ENCODE data around the gene RBM33. TPM values are rescaled to one million over a fixed set of nuclear protein-coding genes. Genes with fewer than 3 reads are reported as not detected.

The RBM33 gene
- total and polyA plus RNA-seq, 4 experiments from 2014 or later, result 17.2 to 167 (median 113) TPM

- Mint-ChIP-seq H3K4me1 (peaks cover 33 to 66% (median 48%) of the 10 kb centered on the region in 4 donors), H3K4me3 (peak overlapping the region; percentile 67 to 91 (median 77)), H3K9me3 (no peaks in the 10 kb centered on the region), H3K36me3 (peaks cover 17 to 62% of the 10 kb centered on the region in 2 donors), H3K27me3 (no peaks in the 10 kb centered on the region), H3K27ac (peak overlapping the region; percentile 87 to 96 (median 93))
- intact Hi-C loops (cut with micrococcal nuclease), result loop anchor here (1.0 kb wide), 1 partner anchor 836 kb away; no protein-coding TSS in a partner anchor
- POLR2A ChIA-PET (ENCODE audit: partially characterized antibody), result interaction anchor here (1.0 to 1.6 kb wide), 2 partner anchors 13 to 165 kb away, joined by 3 read pairs; no protein-coding TSS in a partner anchor
- Histone ChIP-seq H3K27ac (ENCODE audit: low read depth, low read length) (peak overlapping the region; percentile 51), H3K36me3 (ENCODE audit: insufficient read depth, low read length) (peaks cover 25% of the 10 kb centered on the region), H3K9me3 (ENCODE audit: control insufficient read depth in 1 of 2, low read length in 2 of 2) (no peaks in the 10 kb centered on the region), H3K4me1 (ENCODE audit: insufficient read depth, low read length) (peaks cover 36% of the 10 kb centered on the region), H3K4me3 (ENCODE audit: low read length in 2 of 2) (peak overlapping the region in 1 of 2 donors; percentile 11), H3K27me3 (ENCODE audit: insufficient read depth, low read length) (no peaks in the 10 kb centered on the region)
- CTCF ChIA-PET (ENCODE audit: partially characterized antibody), result interaction anchor here (4.2 kb wide), 1 partner anchor 166 kb away, joined by 28 read pairs; no protein-coding TSS in a partner anchor
- DNase-seq, result peak; percentile 40 to 68 (median 60)
Observed at GRCh38 chr7:155763691-155764437, 119.4 kb downstream of the RBM33 start.

GRCh38 chr7:155764438-155764793, 120.0 kb downstream of the RBM33 start:
- Mint-ChIP-seq H3K27me3 (no peaks in the 10 kb centered on the region), H3K4me1 (peaks cover 33 to 66% (median 48%) of the 10 kb centered on the region in 4 donors), H3K4me3 (peak overlapping the region; percentile 67 to 91 (median 77)), H3K36me3 (peaks cover 22 to 63% of the 10 kb centered on the region in 2 donors), H3K27ac (peak overlapping the region; percentile 87 to 96 (median 93)), H3K9me3 (no peaks in the 10 kb centered on the region)
- no peaks in the 10 kb centered on the region for H3K9me3 ChIP-seq (ENCODE audit: control insufficient read depth in 1 of 2, low read length in 2 of 2)
- intact Hi-C loops (cut with micrococcal nuclease), result loop anchor here (1.0 kb wide), 1 partner anchor 836 kb away; no protein-coding TSS in a partner anchor
- peak overlapping the region; percentile 51 for H3K27ac ChIP-seq (ENCODE audit: low read depth, low read length)
- peaks cover 36% of the 10 kb centered on the region for H3K4me1 ChIP-seq (ENCODE audit: insufficient read depth, low read length)
- peaks cover 30% of the 10 kb centered on the region for H3K36me3 ChIP-seq (ENCODE audit: insufficient read depth, low read length)
- no peak overlapping the region for H3K4me3 ChIP-seq (ENCODE audit: low read length in 2 of 2)
- peak in 3 of 5 donors; percentile 19 to 61 (median 39) for DNase-seq
- ChIA-PET CTCF (ENCODE audit: partially characterized antibody) (interaction anchor here (4.2 kb wide), 1 partner anchor 166 kb away, joined by 28 read pairs; no protein-coding TSS in a partner anchor), POLR2A (ENCODE audit: partially characterized antibody) (interaction anchor here (1.0 to 1.6 kb wide), 2 partner anchors 13 to 166 kb away, joined by 3 read pairs; no protein-coding TSS in a partner anchor)
- no peaks in the 10 kb centered on the region for H3K27me3 ChIP-seq (ENCODE audit: insufficient read depth, low read length)

- Mint-ChIP-seq H3K27me3 (no peaks in the 10 kb centered on the region), H3K9me3 (no peaks in the 10 kb centered on the region), H3K27ac (peak overlapping the region in 4 of 7 donors; percentile 55 to 88 (median 74)), H3K36me3 (peaks cover 28 to 65% of the 10 kb centered on the region in 2 donors), H3K4me1 (peaks cover 31 to 57% (median 45%) of the 10 kb centered on the region in 4 donors), H3K4me3 (peak overlapping the region in 1 of 8 donors; percentile 44)
- DNase-seq, result no peak
- intact Hi-C loops (cut with micrococcal nuclease), result no loop called here
- Histone ChIP-seq H3K36me3 (ENCODE audit: insufficient read depth, low read length) (peaks cover 41% of the 10 kb centered on the region), H3K4me1 (ENCODE audit: insufficient read depth, low read length) (peaks cover 36% of the 10 kb centered on the region), H3K27me3 (ENCODE audit: insufficient read depth, low read length) (no peaks in the 10 kb centered on the region), H3K9me3 (ENCODE audit: control insufficient read depth in 1 of 2, low read length in 2 of 2) (no peaks in the 10 kb centered on the region), H3K27ac (ENCODE audit: low read depth, low read length) (no peak overlapping the region), H3K4me3 (ENCODE audit: low read length in 2 of 2) (no peak overlapping the region)
- POLR2A ChIA-PET (ENCODE audit: partially characterized antibody), result no interaction called here
- CTCF ChIA-PET (ENCODE audit: partially characterized antibody), result interaction anchor here (2.6 to 11.0 kb wide), 4 partner anchors 7 to 168 kb away, joined by 9 to 214 read pairs (median 12); no protein-coding TSS in a partner anchor
Observed at GRCh38 chr7:155765458-155765857, 121.0 kb downstream of the RBM33 start.

GRCh38 chr7:155766386-155766785, 121.9 kb downstream of the RBM33 start:
- Histone ChIP-seq H3K4me1 (ENCODE audit: insufficient read depth, low read length) (peaks cover 36% of the 10 kb centered on the region), H3K4me3 (ENCODE audit: low read length in 2 of 2) (no peak overlapping the region), H3K27ac (ENCODE audit: low read depth, low read length) (no peak overlapping the region), H3K27me3 (ENCODE audit: insufficient read depth, low read length) (no peaks in the 10 kb centered on the region), H3K9me3 (ENCODE audit: control insufficient read depth in 1 of 2, low read length in 2 of 2) (no peaks in the 10 kb centered on the region), H3K36me3 (ENCODE audit: insufficient read depth, low read length) (peaks cover 49% of the 10 kb centered on the region)
- ChIA-PET CTCF (ENCODE audit: partially characterized antibody) (interaction anchor here (1.0 to 11.0 kb wide), 11 partner anchors 8 to 169 kb away, joined by 3 to 214 read pairs (median 7); no protein-coding TSS in a partner anchor), POLR2A (ENCODE audit: partially characterized antibody) (interaction anchor here (0.7 to 1.1 kb wide), 2 partner anchors 122 to 168 kb away, joined by 3 read pairs; partner anchors contain the start of gene RBM33)
- no peaks in the 10 kb centered on the region for H3K9me3 Mint-ChIP-seq
- peaks cover 36 to 69% of the 10 kb centered on the region in 2 donors for H3K36me3 Mint-ChIP-seq
- H3K27me3 Mint-ChIP-seq, result no peaks in the 10 kb centered on the region
- no peak for DNase-seq
- H3K27ac Mint-ChIP-seq, result peak overlapping the region in 1 of 7 donors; percentile 23
- peaks cover 30 to 47% (median 38%) of the 10 kb centered on the region in 4 donors for H3K4me1 Mint-ChIP-seq
- intact Hi-C loops (cut with micrococcal nuclease), result no loop called here
- no peak overlapping the region for H3K4me3 Mint-ChIP-seq

- ChIA-PET POLR2A (ENCODE audit: partially characterized antibody) (interaction anchor here (0.7 to 1.1 kb wide), 2 partner anchors 123 to 168 kb away, joined by 3 read pairs; partner anchors contain the start of gene RBM33), CTCF (ENCODE audit: partially characterized antibody) (interaction anchor here (0.6 to 11.0 kb wide), 17 partner anchors 9 to 840 kb away, joined by 3 to 214 read pairs (median 4); partner anchors contain the start of gene RBM33)
- Histone ChIP-seq H3K4me1 (ENCODE audit: insufficient read depth, low read length) (peaks cover 32% of the 10 kb centered on the region), H3K36me3 (ENCODE audit: insufficient read depth, low read length) (peaks cover 54% of the 10 kb centered on the region), H3K27ac (ENCODE audit: low read depth, low read length) (no peak overlapping the region), H3K9me3 (ENCODE audit: control insufficient read depth in 1 of 2, low read length in 2 of 2) (no peaks in the 10 kb centered on the region), H3K4me3 (ENCODE audit: low read length in 2 of 2) (no peak overlapping the region), H3K27me3 (ENCODE audit: insufficient read depth, low read length) (no peaks in the 10 kb centered on the region)
- no peak for DNase-seq
- intact Hi-C loops (cut with micrococcal nuclease), result no loop called here
- Mint-ChIP-seq H3K36me3 (peaks cover 41 to 72% of the 10 kb centered on the region in 2 donors), H3K9me3 (no peaks in the 10 kb centered on the region), H3K4me1 (peaks cover 29 to 39% (median 33%) of the 10 kb centered on the region in 4 donors), H3K27ac (peak overlapping the region in 2 of 7 donors; percentile 12 to 41), H3K27me3 (no peaks in the 10 kb centered on the region), H3K4me3 (no peak overlapping the region)
Observed at GRCh38 chr7:155766966-155767916, 122.8 kb downstream of the RBM33 start.

- Mint-ChIP-seq H3K27ac (no peak overlapping the region), H3K4me1 (peaks cover 6 to 14% (median 9%) of the 10 kb centered on the region in 4 donors), H3K4me3 (no peak overlapping the region), H3K27me3 (no peaks in the 10 kb centered on the region), H3K36me3 (peaks cover 61 to 78% of the 10 kb centered on the region in 2 donors), H3K9me3 (no peaks in the 10 kb centered on the region)
- Histone ChIP-seq H3K4me1 (ENCODE audit: insufficient read depth, low read length) (peaks cover 7% of the 10 kb centered on the region), H3K27me3 (ENCODE audit: insufficient read depth, low read length) (no peaks in the 10 kb centered on the region), H3K4me3 (ENCODE audit: low read length in 2 of 2) (no peak overlapping the region), H3K36me3 (ENCODE audit: insufficient read depth, low read length) (peaks cover 70% of the 10 kb centered on the region), H3K9me3 (ENCODE audit: control insufficient read depth in 1 of 2, low read length in 2 of 2) (no peaks in the 10 kb centered on the region), H3K27ac (ENCODE audit: low read depth, low read length) (no peak overlapping the region)
- ChIA-PET POLR2A (ENCODE audit: partially characterized antibody) (no interaction called here), CTCF (ENCODE audit: partially characterized antibody) (interaction anchor here (1.1 to 11.0 kb wide), 2 partner anchors 24 to 172 kb away, joined by 3 to 214 read pairs; no protein-coding TSS in a partner anchor)
- intact Hi-C loops (cut with micrococcal nuclease), result no loop called here
- DNase-seq, result no peak
Observed at GRCh38 chr7:155769701-155770100, 125.2 kb downstream of the RBM33 start.
